CD4-positive, alpha-beta T cell (primary cell): ENCODE measurements around the gene FGGY. TPM values are rescaled to one million over a fixed set of nuclear protein-coding genes. Genes with fewer than 3 reads are reported as not detected.
"Not testable (repeated sequence)": the region's sequence is repeated elsewhere in the genome, so short reads cannot be mapped to it uniquely, and the experiment has no call there.

ENCODE experiments used
- ATAC-seq: fragments of 200-7000 bp; cut with Tn5 transposase; one replicate; pipeline ENCODE4 v1.10.0; 2022; ENCODE audit warnings: mild to moderate bottlenecking; ENCODE audit not compliant: poor library complexity
- CTCF ChIA-PET: fragments of 350-600 bp; sonication (Branson Sonifier 250); formaldehyde crosslinking; loops from one replicate; lab custom pipeline; 2021; ENCODE audit warnings: antibody characterized with exemption, inconsistent platforms; lab: Charles Lee
- POLR2A ChIA-PET: fragments of 350-600 bp; sonication (Branson Sonifier 250); formaldehyde crosslinking; loops from one replicate; lab custom pipeline; 2021; ENCODE audit warnings: antibody characterized with exemption, inconsistent platforms; lab: Charles Lee
- DNase-seq, 14 experiments: peaks; one replicate each; pipeline ENCODE4 v3.0.0-alpha.2; 2013 to 2020; ENCODE audit warnings: mixed read lengths in 2 of 14
- H3K27ac ChIP-seq, 2 donors: one replicate each; pipeline versions ENCODE4 v1.5.1 to v1.7.0; 2013; ENCODE audit warnings: low read length in 2 of 2, low read depth in 1 of 2, mild to moderate bottlenecking in 1 of 2
- H3K27me3 ChIP-seq, 2 experiments: 1 replicate in 1 of 2; 2 replicates in 1 of 2; pipeline versions ENCODE4 v1.6.1 to v1.7.0; 2013; ENCODE audit warnings: low read length in 2 of 2, control low read depth in 1 of 2, mild to moderate bottlenecking in 1 of 2, moderate library complexity in 1 of 2; ENCODE audit not compliant: insufficient read depth in 2 of 2, control insufficient read depth in 1 of 2
- H3K36me3 ChIP-seq: one replicate; pipeline ENCODE4 v1.6.1; 2013; ENCODE audit warnings: low read length, control low read depth; ENCODE audit not compliant: insufficient read depth
- H3K4me1 ChIP-seq: one replicate; pipeline ENCODE4 v1.6.1; 2013; ENCODE audit warnings: low read length, control low read depth; ENCODE audit not compliant: insufficient read depth
- H3K4me3 ChIP-seq: one replicate; pipeline ENCODE4 v1.5.1; 2013; ENCODE audit warnings: mild to moderate bottlenecking, low read length, moderate library complexity
- H3K9me3 ChIP-seq, 2 experiments: 1 replicate in 1 of 2; 2 replicates in 1 of 2; pipeline versions ENCODE4 v1.6.1 to v1.7.0; 2013; ENCODE audit warnings: low read length in 2 of 2, mild to moderate bottlenecking in 2 of 2, control low read depth in 1 of 2, moderate library complexity in 1 of 2; ENCODE audit not compliant: control insufficient read depth in 1 of 2, insufficient read depth in 1 of 2
- H3K27ac Mint-ChIP-seq: one replicate; pipeline ENCODE4 v1.8.0; 2020; ENCODE audit warnings: mixed read lengths
- H3K27me3 Mint-ChIP-seq: one replicate; pipeline ENCODE4 v1.8.0; 2021; ENCODE audit warnings: mixed read lengths
- H3K36me3 Mint-ChIP-seq: one replicate; pipeline ENCODE4 v1.8.0; 2021; ENCODE audit warnings: low read depth, mixed read lengths
- H3K4me1 Mint-ChIP-seq: one replicate; pipeline ENCODE4 v1.8.0; 2021; ENCODE audit warnings: low read depth, mixed read lengths
- H3K4me3 Mint-ChIP-seq: one replicate; pipeline ENCODE4 v1.8.0; 2020; ENCODE audit warnings: mild to moderate bottlenecking, mixed read lengths
- H3K9me3 Mint-ChIP-seq: one replicate; pipeline ENCODE4 v1.8.0; 2020; ENCODE audit warnings: mixed read lengths
- CTCF ChIP-seq: fragments of 200-600 bp; IDR thresholded peaks from one replicate; pipeline ENCODE4 v1.8.0; 2022; ENCODE audit warnings: antibody characterized with exemption, mild to moderate bottlenecking
- intact Hi-C, 2 experiments: fragments of 100-400 bp; cut with DNase I in 1 of 2; cut with micrococcal nuclease in 1 of 2; formaldehyde crosslinking; loops; one replicate each; pipeline versions ENCODE4 v1.15.1 to v1.9.0; 2023 to 2025; cut with DNase I, micrococcal nuclease
- total RNA-seq, 174 experiments: library from RNA in 2 of 174; stranded (reverse) in 2 of 174; gene quantifications; one replicate each; pipeline ENCODE4 v1.2.3 and lab custom pipeline; 2021 to 2026

The FGGY gene
- total RNA-seq, 2 experiments from 2014 or later: 9.5 to 10.0 TPM

DNA sequence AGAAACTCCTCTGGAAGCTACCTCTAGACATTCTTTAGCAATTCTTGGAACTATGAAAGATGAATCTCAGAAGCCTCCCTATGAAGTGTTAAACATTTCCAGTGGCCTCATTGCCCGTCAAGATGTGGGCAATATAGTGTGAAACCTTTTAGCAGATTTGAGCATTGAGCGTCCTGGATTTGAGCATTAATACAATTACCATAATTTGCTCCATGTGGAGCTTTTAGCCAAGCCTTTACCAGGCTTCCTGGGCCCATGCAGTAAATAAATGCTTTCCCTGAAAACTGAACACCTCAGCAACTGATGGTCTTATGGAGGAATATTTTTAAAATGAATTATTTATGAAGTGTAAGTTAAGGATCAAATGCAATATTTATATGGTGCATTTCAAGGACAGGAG is 162.0 kb downstream of the FGGY start:
- H3K4me1 ChIP-seq: no peaks in the 10 kb centered on the region
- Mint-ChIP-seq H3K4me3 (no peak overlapping the region), H3K27ac (no peak overlapping the region), H3K9me3 (peaks cover 6% of the 10 kb centered on the region), H3K36me3 (peaks cover 7% of the 10 kb centered on the region), H3K27me3 (no peaks in the 10 kb centered on the region), H3K4me1 (no peaks in the 10 kb centered on the region)
- TF ChIP-seq CTCF: no peak
- ChIA-PET POLR2A (no interaction called here), CTCF (no interaction called here)
- H3K27ac ChIP-seq: no peak overlapping the region
- no peaks in the 10 kb centered on the region for H3K36me3 ChIP-seq
- intact Hi-C loops: no loop called here
- ATAC-seq (no peak), DNase-seq (no peak)
- H3K4me3 ChIP-seq: no peak overlapping the region
- H3K9me3 ChIP-seq: peaks cover 0 to 8% of the 10 kb centered on the region in 2 experiments
- H3K27me3 ChIP-seq: no peaks in the 10 kb centered on the region

- POLR2A ChIA-PET, intact Hi-C loops, H3K36me3 Mint-ChIP-seq, H3K27ac ChIP-seq, H3K4me3 ChIP-seq, H3K4me1 ChIP-seq, H3K27ac Mint-ChIP-seq, DNase-seq, H3K4me1 Mint-ChIP-seq, H3K9me3 ChIP-seq, H3K27me3 Mint-ChIP-seq, H3K9me3 Mint-ChIP-seq, ATAC-seq, H3K4me3 Mint-ChIP-seq, CTCF ChIA-PET, H3K27me3 ChIP-seq, H3K36me3 ChIP-seq: not testable (repeated sequence)
These were observed 166.0 kb downstream of the FGGY start for GRCh38 chr1:59462942-59463341.

- ATAC-seq, H3K27me3 Mint-ChIP-seq, H3K9me3 Mint-ChIP-seq, H3K27ac Mint-ChIP-seq, H3K36me3 Mint-ChIP-seq, H3K36me3 ChIP-seq, CTCF ChIA-PET, H3K27me3 ChIP-seq, H3K4me1 Mint-ChIP-seq, H3K27ac ChIP-seq, H3K4me3 ChIP-seq, H3K9me3 ChIP-seq, intact Hi-C loops, H3K4me1 ChIP-seq, POLR2A ChIA-PET, H3K4me3 Mint-ChIP-seq, DNase-seq: not testable (repeated sequence)
These were observed 168.6 kb downstream of the FGGY start for GRCh38 chr1:59465478-59465877.

GRCh38 chr1:59468828-59469428 is 172.0 kb downstream of the FGGY start:
- Histone ChIP-seq H3K36me3 (no peaks in the 10 kb centered on the region), H3K9me3 (peaks cover 0 to 11% of the 10 kb centered on the region in 2 experiments), H3K27ac (no peak overlapping the region), H3K4me3 (no peak overlapping the region), H3K27me3 (no peaks in the 10 kb centered on the region), H3K4me1 (no peaks in the 10 kb centered on the region)
- Mint-ChIP-seq H3K27ac (no peak overlapping the region), H3K9me3 (peaks cover 5% of the 10 kb centered on the region), H3K27me3 (no peaks in the 10 kb centered on the region), H3K36me3 (no peaks in the 10 kb centered on the region), H3K4me3 (no peak overlapping the region), H3K4me1 (no peaks in the 10 kb centered on the region)
- no peak for ATAC-seq
- no peak for TF ChIP-seq CTCF
- CTCF ChIA-PET: no interaction called here
- POLR2A ChIA-PET: no interaction called here
- intact Hi-C loops: no loop called here
- no peak for DNase-seq

- ATAC-seq, H3K27ac Mint-ChIP-seq, H3K36me3 Mint-ChIP-seq, H3K27ac ChIP-seq, H3K4me1 Mint-ChIP-seq, intact Hi-C loops, H3K4me3 ChIP-seq, H3K9me3 Mint-ChIP-seq, H3K27me3 Mint-ChIP-seq, H3K27me3 ChIP-seq, H3K4me3 Mint-ChIP-seq, H3K4me1 ChIP-seq, CTCF ChIA-PET, H3K36me3 ChIP-seq, DNase-seq, POLR2A ChIA-PET: not testable (repeated sequence)
- peaks cover 0 to 11% of the 10 kb centered on the region in 2 experiments for H3K9me3 ChIP-seq
These were observed 175.2 kb downstream of the FGGY start for GRCh38 chr1:59471991-59472570.
